HG02938 (cell line): Measurements from ENCODE around the gene GJE1.
A peak's percentile ranks its signal among the peaks of the same experiment; 100 is the strongest.
"Not testable (repeated sequence)": the region's sequence is repeated elsewhere in the genome, so short reads cannot be mapped to it uniquely, and the experiment has no call there.

Experiments used
- ATAC-seq: cut with Tn5 transposase; IDR thresholded peaks from one replicate; pipeline ENCODE4 v1.9.1; 2021; ENCODE audit warnings: mild to moderate bottlenecking, moderate library complexity; ENCODE audit not compliant: unreplicated experiment

Gene GJE1

GRCh38 chr6:142132625-142133024 is at the start of gene GJE1:
Gene GJE1, plus strand, starts transcription at chr6:142132925. Its CDS starts 234 bp downstream, at chr6:142133159.
- no peak for ATAC-seq

GRCh38 chr6:142087950-142088857 is 44.5 kb upstream of the GJE1 start:
- ATAC-seq = no peak

GRCh38 chr6:142088858-142089216 is 43.9 kb upstream of the GJE1 start:
- no peak for ATAC-seq

GRCh38 chr6:142104820-142105219 is 27.9 kb upstream of the GJE1 start:
- not testable (repeated sequence) for ATAC-seq

GRCh38 chr6:142110820-142111219 is 21.9 kb upstream of the GJE1 start:
- not testable (repeated sequence) for ATAC-seq

GRCh38 chr6:142112451-142113061 is 20.2 kb upstream of the GJE1 start:
- ATAC-seq = peak; percentile 58

GRCh38 chr6:142117366-142117765 is 15.4 kb upstream of the GJE1 start:
- no peak for ATAC-seq

GRCh38 chr6:142118328-142118727 is 14.4 kb upstream of the GJE1 start:
- no peak for ATAC-seq

- ATAC-seq = no peak
These were observed 13.8 kb upstream of the GJE1 start for GRCh38 chr6:142118925-142119324.

- ATAC-seq = no peak
These were observed 11.4 kb upstream of the GJE1 start for GRCh38 chr6:142121342-142121741.

GRCh38 chr6:142130814-142131213 is 1.9 kb upstream of the GJE1 start:
- ATAC-seq = no peak

- no peak for ATAC-seq
These were observed 6.2 kb downstream of the GJE1 start for GRCh38 chr6:142138876-142139275.

GRCh38 chr6:142141531-142141930 is 8.8 kb downstream of the GJE1 start:
- ATAC-seq = not testable (repeated sequence)

GRCh38 chr6:142146828-142147662 is 14.3 kb downstream of the GJE1 start, which contains the start of the genes NMBR and VTA1:
Gene NMBR, minus strand, starts transcription at chr6:142147122. Its CDS starts 58,464 bp downstream, at chr6:142088658.
Gene VTA1, plus strand, starts transcription at chr6:142147263. Its CDS starts 25 bp downstream, at chr6:142147288.
- ATAC-seq = peak; percentile 100

GRCh38 chr6:142152746-142153145 is 20.0 kb downstream of the GJE1 start:
- ATAC-seq = no peak

GRCh38 chr6:142153196-142153595 is 20.5 kb downstream of the GJE1 start:
- no peak for ATAC-seq

- no peak for ATAC-seq
These were observed 21.6 kb downstream of the GJE1 start for GRCh38 chr6:142154336-142154735.

- ATAC-seq = no peak
These were observed 22.4 kb downstream of the GJE1 start for GRCh38 chr6:142155091-142155490.

- peak; percentile 67 for ATAC-seq
These were observed 23.4 kb downstream of the GJE1 start for GRCh38 chr6:142155895-142156757.

GRCh38 chr6:142156758-142157068 is 24.0 kb downstream of the GJE1 start:
- not testable (repeated sequence) for ATAC-seq
